VCaP (cell line): ENCODE measurements around the gene EGR1.

Source experiments
- H3K27ac ChIP-seq: fragments of 450-650 bp; 2 replicates; pipeline ENCODE4 v1.5.1; 2017
- CTCF ChIP-seq: fragments of 450-650 bp; conservative IDR thresholded peaks from 2 replicates; pipeline ENCODE4 v1.5.1; 2017; ENCODE audit warnings: mild to moderate bottlenecking, moderate library complexity

EGR1 gene

GRCh38 chr5:138461343-138462125, 3.7 kb upstream of the EGR1 start:
- H3K27ac ChIP-seq = no peak overlapping the region
- TF ChIP-seq CTCF = no peak

GRCh38 chr5:138463419-138464007, 1.8 kb upstream of the EGR1 start:
- TF ChIP-seq CTCF = no peak
- H3K27ac ChIP-seq = peak overlapping the region; percentile 99

DNA sequence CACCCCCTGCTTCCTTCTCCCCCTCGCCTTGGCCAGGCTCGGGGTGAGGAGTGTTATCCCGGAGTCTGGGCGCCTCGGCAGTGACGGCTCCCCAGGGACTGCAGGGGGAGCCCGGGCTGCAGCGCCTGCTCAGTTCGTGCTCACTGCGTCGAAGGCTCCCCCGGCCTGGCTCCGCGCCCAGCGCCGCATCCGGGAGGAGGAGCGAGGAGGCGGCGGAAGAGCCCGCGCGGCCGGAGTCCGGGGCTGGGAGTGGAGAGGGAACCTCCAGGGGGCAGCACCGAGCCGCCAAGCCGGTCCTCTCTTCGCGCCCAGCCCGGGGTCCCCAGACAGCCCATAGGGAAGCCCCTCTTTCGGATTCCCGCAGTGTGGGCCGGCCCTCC, 1.3 kb upstream of the EGR1 start:
- peak; percentile 100 for TF ChIP-seq CTCF
- peak overlapping the region; percentile 99 for H3K27ac ChIP-seq

GRCh38 chr5:138464388-138465260, 655 bp upstream of the EGR1 start:
- H3K27ac ChIP-seq = peak overlapping the region; percentile 99
- peak; percentile 24 for TF ChIP-seq CTCF

DNA sequence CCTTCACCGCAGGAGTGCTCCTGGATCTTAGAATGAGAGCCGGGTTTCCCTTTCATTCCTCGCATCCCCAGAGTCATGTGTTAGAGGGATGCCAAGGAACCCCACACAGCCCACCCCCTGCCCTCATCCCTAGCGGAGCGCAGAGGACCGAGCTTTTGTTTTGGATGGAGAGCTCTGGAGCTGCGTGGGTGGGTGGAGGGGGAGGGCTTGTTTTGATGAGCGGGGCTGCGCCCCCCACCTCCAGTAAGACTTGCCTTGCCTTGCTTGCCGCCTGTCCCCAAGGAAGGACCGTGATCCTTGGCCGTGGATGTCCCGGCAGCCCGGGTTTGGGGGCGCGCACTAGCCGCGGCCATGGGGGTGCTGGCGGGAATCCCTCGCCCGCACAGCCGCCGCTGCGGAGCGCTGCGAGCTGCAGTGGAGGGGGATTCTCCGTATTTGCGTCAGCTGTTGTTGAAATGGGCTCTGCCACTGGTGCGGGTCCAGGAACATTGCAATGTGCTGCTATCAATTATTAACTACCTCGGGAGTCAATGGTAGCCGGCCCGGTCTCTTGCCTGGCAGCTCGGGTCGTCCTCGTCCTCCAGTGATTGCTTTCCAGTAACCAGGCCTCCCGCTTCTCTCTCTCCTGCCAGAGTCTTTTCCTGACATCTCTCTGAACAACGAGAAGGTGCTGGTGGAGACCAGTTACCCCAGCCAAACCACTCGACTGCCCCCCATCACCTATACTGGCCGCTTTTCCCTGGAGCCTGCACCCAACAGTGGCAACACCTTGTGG, 1.0 kb downstream of the EGR1 start:
- peak overlapping the region; percentile 99 for H3K27ac ChIP-seq
- TF ChIP-seq CTCF = 0 out of 2 replicates have a peak, but pooled peaks have one; percentile 10

DNA sequence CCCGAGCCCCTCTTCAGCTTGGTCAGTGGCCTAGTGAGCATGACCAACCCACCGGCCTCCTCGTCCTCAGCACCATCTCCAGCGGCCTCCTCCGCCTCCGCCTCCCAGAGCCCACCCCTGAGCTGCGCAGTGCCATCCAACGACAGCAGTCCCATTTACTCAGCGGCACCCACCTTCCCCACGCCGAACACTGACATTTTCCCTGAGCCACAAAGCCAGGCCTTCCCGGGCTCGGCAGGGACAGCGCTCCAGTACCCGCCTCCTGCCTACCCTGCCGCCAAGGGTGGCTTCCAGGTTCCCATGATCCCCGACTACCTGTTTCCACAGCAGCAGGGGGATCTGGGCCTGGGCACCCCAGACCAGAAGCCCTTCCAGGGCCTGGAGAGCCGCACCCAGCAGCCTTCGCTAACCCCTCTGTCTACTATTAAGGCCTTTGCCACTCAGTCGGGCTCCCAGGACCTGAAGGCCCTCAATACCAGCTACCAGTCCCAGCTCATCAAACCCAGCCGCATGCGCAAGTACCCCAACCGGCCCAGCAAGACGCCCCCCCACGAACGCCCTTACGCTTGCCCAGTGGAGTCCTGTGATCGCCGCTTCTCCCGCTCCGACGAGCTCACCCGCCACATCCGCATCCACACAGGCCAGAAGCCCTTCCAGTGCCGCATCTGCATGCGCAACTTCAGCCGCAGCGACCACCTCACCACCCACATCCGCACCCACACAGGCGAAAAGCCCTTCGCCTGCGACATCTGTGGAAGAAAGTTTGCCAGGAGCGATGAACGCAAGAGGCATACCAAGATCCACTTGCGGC, 1.8 kb downstream of the EGR1 start:
- H3K27ac ChIP-seq = peak overlapping the region; percentile 99
- no peak for TF ChIP-seq CTCF
